Ureter (tissue), 1 donor: ENCODE data around the gene EPHA4. TPM values are rescaled to one million over a fixed set of nuclear protein-coding genes. Genes with fewer than 3 reads are reported as not detected.

ENCODE experiments used
- DNase-seq: peaks from one replicate; pipeline ENCODE4 v3.0.0-alpha.2; 2020; ENCODE audit warnings: low spot score
- total RNA-seq: library from RNA; stranded (reverse); gene quantifications from one replicate; pipeline ENCODE4 v1.2.4, GENCODE V29; 2023
- donor health status: DM: yes; HTN: yes; CAD: no.

Gene EPHA4
- total RNA-seq, 1 donor from 2014 or later = 32.6 TPM

GRCh38 chr2:221439761-221440479 is 132.2 kb downstream of the EPHA4 start:
- DNase-seq = no peak

- DNase-seq = no peak
Observed at GRCh38 chr2:221437056-221437455, 135.0 kb downstream of the EPHA4 start.

GRCh38 chr2:221435171-221435570 is 136.9 kb downstream of the EPHA4 start:
- no peak for DNase-seq

GRCh38 chr2:221434142-221434541 is 138.0 kb downstream of the EPHA4 start:
- DNase-seq = no peak

- no peak for DNase-seq
Observed at GRCh38 chr2:221431477-221431876, 140.6 kb downstream of the EPHA4 start.

- no peak for DNase-seq
Observed at GRCh38 chr2:221429741-221430491, 142.2 kb downstream of the EPHA4 start.

GRCh38 chr2:221428896-221429295 is 143.2 kb downstream of the EPHA4 start:
- DNase-seq = no peak

- DNase-seq = no peak
Observed at GRCh38 chr2:221426929-221427328, 145.2 kb downstream of the EPHA4 start.

- no peak for DNase-seq
Observed at GRCh38 chr2:221425891-221426290, 146.2 kb downstream of the EPHA4 start.

- no peak for DNase-seq
Observed at GRCh38 chr2:221425353-221425752, 146.8 kb downstream of the EPHA4 start.

- no peak for DNase-seq
Observed at GRCh38 chr2:221423210-221423804, 148.8 kb downstream of the EPHA4 start.

GRCh38 chr2:221422516-221423209 is 149.4 kb downstream of the EPHA4 start:
- no peak for DNase-seq

- DNase-seq = no peak
Observed at GRCh38 chr2:221420245-221420644, 151.9 kb downstream of the EPHA4 start.

GRCh38 chr2:221415789-221416188 is 156.3 kb downstream of the EPHA4 start:
- DNase-seq = no peak

GRCh38 chr2:221412978-221413377 is 159.1 kb downstream of the EPHA4 start:
- no peak for DNase-seq

GRCh38 chr2:221410487-221410886 is 161.6 kb downstream of the EPHA4 start:
- no peak for DNase-seq

GRCh38 chr2:221407765-221408164 is 164.3 kb downstream of the EPHA4 start:
- DNase-seq = no peak

GRCh38 chr2:221405521-221405920 is 166.6 kb downstream of the EPHA4 start:
- DNase-seq = no peak

GRCh38 chr2:221402072-221402471 is 170.0 kb downstream of the EPHA4 start:
- DNase-seq = no peak

GRCh38 chr2:221400411-221400810 is 171.7 kb downstream of the EPHA4 start:
- DNase-seq = no peak

- DNase-seq = no peak
Observed at GRCh38 chr2:221399183-221399582, 172.9 kb downstream of the EPHA4 start.

- DNase-seq = no peak
Observed at GRCh38 chr2:221397187-221397586, 174.9 kb downstream of the EPHA4 start.
